Kidney (tissue), 14 donors: ENCODE results near the gene USP47. TPM values are rescaled to one million over a fixed set of nuclear protein-coding genes. Genes with fewer than 3 reads are reported as not detected.

ENCODE experiments used
- DNase-seq, 5 donors: peaks; one replicate each; pipeline ENCODE4 v3.0.0-alpha.2; 2013 to 2020
- FAIRE-seq: peaks from 2 replicates; lab custom pipeline; 2012; peaks lifted over from hg19 to GRCh38; lab: Jason Lieb, UNC
- H3K27ac ChIP-seq, 2 donors: one replicate each; pipeline ENCODE4 v1.7.0; 2013; ENCODE audit warnings: low read depth in 2 of 2, low read length in 2 of 2, inconsistent platforms in 1 of 2
- H3K27me3 ChIP-seq: one replicate; pipeline ENCODE4 v1.7.1; 2013; ENCODE audit warnings: low read length, inconsistent platforms; ENCODE audit not compliant: control insufficient read depth, insufficient read depth
- H3K36me3 ChIP-seq, 3 donors: one replicate each; pipeline versions ENCODE4 v1.7.0 to v1.7.1; 2013; ENCODE audit warnings: low read length in 3 of 3, control low read depth in 1 of 3, inconsistent platforms in 1 of 3; ENCODE audit not compliant: insufficient read depth in 3 of 3, control insufficient read depth in 2 of 3
- H3K4me1 ChIP-seq, 3 donors: one replicate each; pipeline versions ENCODE4 v1.7.0 to v1.7.1; 2013; ENCODE audit warnings: low read length in 3 of 3, inconsistent platforms in 1 of 3, low read depth in 1 of 3; ENCODE audit not compliant: control insufficient read depth in 2 of 3, insufficient read depth in 2 of 3
- H3K4me3 ChIP-seq, 3 donors: one replicate each; pipeline versions ENCODE4 v1.7.0 to v1.8.1; 2013; ENCODE audit warnings: low read length in 3 of 3, control low read depth in 1 of 3, inconsistent platforms in 1 of 3
- H3K9ac ChIP-seq, 3 donors: one replicate each; pipeline versions ENCODE4 v1.7.0 to v1.7.1; 2013; ENCODE audit warnings: low read length in 3 of 3, control low read depth in 1 of 3, inconsistent platforms in 1 of 3
- H3K9me3 ChIP-seq, 3 donors: one replicate each; pipeline versions ENCODE4 v1.7.0 to v1.7.1; 2013; ENCODE audit warnings: low read length in 3 of 3, control low read depth in 1 of 3, inconsistent platforms in 1 of 3; ENCODE audit not compliant: control insufficient read depth in 2 of 3, insufficient read depth in 1 of 3
- intact Hi-C: fragments of 100-400 bp; cut with DNase I; formaldehyde crosslinking; loops from one replicate; pipeline ENCODE4 v1.11.1; 2022
- polyA plus RNA-seq: library from polyadenylated mRNA; stranded (reverse); fragments of 350-450 nt; fragmentation: Illumina TruSeq; extraction: RNeasy Lipid Tissue Mini Kit (QIAGEN cat#74804); gene quantifications from one replicate; pipeline ENCODE4 v1.2.3, GENCODE V29; 2014; ENCODE audit warnings: low read depth, low replicate concordance; ENCODE audit not compliant: insufficient read depth
- total RNA-seq: library from RNA; stranded (reverse); fragmentation: NEBNext Ultra II Directional; extraction: Animal tissue kit (Norgen Biotek cat#: 25700); gene quantifications from one replicate; pipeline ENCODE4 v1.2.1, GENCODE V29; 2021
- TF ChIP-seq, protein P1 (sequence below): IDR thresholded peaks from 3 replicates; pipeline ENCODE4 v1.5.1; 2012; ENCODE audit warnings: mild to moderate bottlenecking, moderate library complexity, borderline replicate concordance; ENCODE audit not compliant: insufficient read depth; ENCODE audit errors: extremely low read depth
- donor health status: control.
- donor health status: control.
- donor health status: control.
- donor health status: control.
- donor health status: control.
- donor health status: DM: yes; HTN: yes; CAD: no.
- donor health status: Normal renal cell carcinoma (clear cell type).

The USP47 gene
- total and polyA plus RNA-seq, 2 donors from 2014 or later = 16.3 to 43.3 TPM

DNA sequence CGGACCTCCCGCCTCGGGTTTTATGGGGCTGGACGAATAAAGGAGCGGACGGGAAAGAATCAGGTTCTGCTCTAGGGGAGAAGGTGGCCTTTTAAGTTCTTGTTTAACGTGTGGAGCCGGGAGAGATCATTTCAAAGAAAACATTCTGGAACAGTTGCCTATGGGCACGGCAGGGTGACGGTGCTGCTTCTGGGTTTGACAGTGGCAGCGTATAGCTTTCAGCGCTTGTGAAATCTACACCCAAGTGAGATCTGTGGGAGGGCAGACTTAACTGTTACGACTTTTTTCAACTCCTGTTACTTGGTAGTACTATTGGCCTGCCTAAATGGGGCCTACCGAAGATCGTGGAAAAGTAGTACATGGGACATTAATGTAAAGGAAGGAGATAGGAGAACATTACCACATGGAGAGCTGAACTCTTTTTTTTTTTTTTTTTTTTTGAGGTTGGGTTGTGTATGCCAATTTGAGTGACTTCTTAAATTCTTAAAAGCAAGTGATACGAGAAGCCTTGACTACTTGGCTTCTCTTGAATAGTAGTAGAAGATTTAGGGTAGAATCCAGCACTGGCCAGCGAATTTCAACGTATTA, 743 bp downstream of the USP47 start:
- TF ChIP-seq, protein P1, sequence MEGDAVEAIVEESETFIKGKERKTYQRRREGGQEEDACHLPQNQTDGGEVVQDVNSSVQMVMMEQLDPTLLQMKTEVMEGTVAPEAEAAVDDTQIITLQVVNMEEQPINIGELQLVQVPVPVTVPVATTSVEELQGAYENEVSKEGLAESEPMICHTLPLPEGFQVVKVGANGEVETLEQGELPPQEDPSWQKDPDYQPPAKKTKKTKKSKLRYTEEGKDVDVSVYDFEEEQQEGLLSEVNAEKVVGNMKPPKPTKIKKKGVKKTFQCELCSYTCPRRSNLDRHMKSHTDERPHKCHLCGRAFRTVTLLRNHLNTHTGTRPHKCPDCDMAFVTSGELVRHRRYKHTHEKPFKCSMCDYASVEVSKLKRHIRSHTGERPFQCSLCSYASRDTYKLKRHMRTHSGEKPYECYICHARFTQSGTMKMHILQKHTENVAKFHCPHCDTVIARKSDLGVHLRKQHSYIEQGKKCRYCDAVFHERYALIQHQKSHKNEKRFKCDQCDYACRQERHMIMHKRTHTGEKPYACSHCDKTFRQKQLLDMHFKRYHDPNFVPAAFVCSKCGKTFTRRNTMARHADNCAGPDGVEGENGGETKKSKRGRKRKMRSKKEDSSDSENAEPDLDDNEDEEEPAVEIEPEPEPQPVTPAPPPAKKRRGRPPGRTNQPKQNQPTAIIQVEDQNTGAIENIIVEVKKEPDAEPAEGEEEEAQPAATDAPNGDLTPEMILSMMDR = no peak
- Histone ChIP-seq H3K27ac (peak overlapping the region; percentile 96 to 99), H3K9ac (peak overlapping the region; percentile 71 to 94 (median 82)), H3K36me3 (no peaks in the 10 kb centered on the region), H3K4me3 (peak overlapping the region; percentile 75 to 90 (median 86)), H3K4me1 (peaks cover 0 to 14% (median 12%) of the 10 kb centered on the region in 3 donors), H3K27me3 (no peaks in the 10 kb centered on the region), H3K9me3 (no peaks in the 10 kb centered on the region)
- FAIRE-seq (no peak), DNase-seq (peak in 4 of 5 donors; percentile 82 to 94 (median 88))
- intact Hi-C loops = no loop called here

DNA sequence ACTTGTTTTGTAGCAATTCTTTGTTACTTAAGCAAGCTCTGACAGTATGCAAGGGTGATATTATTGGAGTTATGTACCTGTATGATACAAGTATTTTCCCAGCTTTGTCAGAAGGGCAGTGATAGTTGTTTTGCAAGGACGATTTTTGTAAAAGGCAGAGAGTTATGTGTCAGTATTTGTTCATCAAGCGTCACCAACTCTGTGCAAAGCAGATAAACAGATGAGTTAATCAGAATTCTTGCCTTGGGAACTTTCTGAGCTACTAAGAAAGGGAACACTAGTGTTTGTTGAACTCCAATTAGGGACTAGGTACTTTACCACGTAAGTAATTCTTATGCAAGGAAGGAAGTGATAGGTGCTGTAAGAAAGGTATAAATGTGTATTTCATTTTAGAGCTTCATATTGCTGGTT, 1.4 kb downstream of the USP47 start:
- Histone ChIP-seq H3K4me1 (peaks cover 0 to 14% (median 14%) of the 10 kb centered on the region in 3 donors), H3K36me3 (no peaks in the 10 kb centered on the region), H3K27ac (peak overlapping the region; percentile 96 to 99), H3K9ac (peak overlapping the region; percentile 71 to 94 (median 82)), H3K9me3 (no peaks in the 10 kb centered on the region), H3K27me3 (no peaks in the 10 kb centered on the region), H3K4me3 (peak overlapping the region; percentile 75 to 90 (median 86))
- intact Hi-C loops = no loop called here
- FAIRE-seq (peak; percentile 90), DNase-seq (peak in 2 of 5 donors; percentile 59 to 66)
- TF ChIP-seq, protein P1 = peak; percentile 3

DNA sequence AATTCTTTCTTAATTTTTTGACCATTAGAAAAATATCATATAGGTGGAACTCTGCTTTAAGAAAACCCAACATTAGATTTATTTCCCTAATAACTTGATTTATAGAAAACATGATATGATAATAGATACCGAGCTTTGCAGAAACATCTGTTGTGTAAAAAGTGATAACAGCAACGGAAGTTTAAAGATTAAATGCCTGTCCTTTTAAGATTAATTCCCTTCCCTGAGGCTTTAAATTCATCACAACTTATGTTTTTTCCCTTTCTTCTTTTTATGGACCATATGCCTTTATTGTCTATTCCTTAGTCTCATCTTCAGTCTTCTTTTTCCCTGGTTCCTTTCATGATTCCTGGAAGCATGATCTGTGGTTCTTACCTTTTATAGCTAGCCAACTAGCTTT, 1.9 kb downstream of the USP47 start:
- H3K4me1 ChIP-seq = peaks cover 0 to 14% (median 14%) of the 10 kb centered on the region in 3 donors
- peak overlapping the region in 2 of 3 donors; percentile 75 to 86 for H3K4me3 ChIP-seq
- TF ChIP-seq, protein P1 = no peak

More for the DNA sequence above, 1.9 kb downstream of the USP47 start:
- intact Hi-C loops = no loop called here
- Histone ChIP-seq H3K9ac (peak overlapping the region; percentile 71 to 94 (median 82)), H3K36me3 (no peaks in the 10 kb centered on the region), H3K27me3 (no peaks in the 10 kb centered on the region), H3K27ac (peak overlapping the region in 1 of 2 donors; percentile 68), H3K9me3 (no peaks in the 10 kb centered on the region)
- DNase-seq (peak in 1 of 5 donors; percentile 13), FAIRE-seq (no peak)
